ACC112 (cell line): ENCODE measurements around the gene SPOCK2.
"Not testable (repeated sequence)": the region's sequence is repeated elsewhere in the genome, so short reads cannot be mapped to it uniquely, and the experiment has no call there.

Experiments used
- H2AFZ ChIP-seq: fragments of 200-600 bp; sonication (generic); one replicate; pipeline ENCODE4 v1.6.0; 2017; ENCODE audit warnings: antibody characterized with exemption, low read length; ENCODE audit not compliant: unreplicated experiment
- H3K27ac ChIP-seq: fragments of 200-600 bp; sonication (generic); 2 replicates; pipeline ENCODE4 v1.5.1; 2014; ENCODE audit warnings: low read depth, mild to moderate bottlenecking, antibody characterized with exemption, low read length, moderate library complexity
- H3K27me3 ChIP-seq: fragments of 200-600 bp; sonication (generic); 2 replicates; pipeline ENCODE4 v1.6.1; 2014; ENCODE audit warnings: mild to moderate bottlenecking, antibody characterized with exemption, low read length, moderate library complexity, mixed read lengths; ENCODE audit not compliant: insufficient read depth
- H3K36me3 ChIP-seq: fragments of 200-600 bp; sonication (generic); 2 replicates; pipeline ENCODE4 v1.6.1; 2016; ENCODE audit warnings: mild to moderate bottlenecking, antibody characterized with exemption, low read length, moderate library complexity, mixed read lengths; ENCODE audit not compliant: insufficient read depth
- H3K4me1 ChIP-seq: fragments of 200-600 bp; sonication (generic); one replicate; pipeline ENCODE4 v1.6.1; 2016; ENCODE audit warnings: low read length, mixed read lengths; ENCODE audit not compliant: insufficient read depth, unreplicated experiment, control insufficient read depth
- H3K4me3 ChIP-seq: fragments of 200-600 bp; sonication (generic); 2 replicates; pipeline ENCODE4 v1.5.1; 2014; ENCODE audit warnings: mild to moderate bottlenecking, low read depth, low read length
- H3K79me2 ChIP-seq: fragments of 200-600 bp; sonication (generic); one replicate; pipeline ENCODE4 v1.6.0; 2016; ENCODE audit warnings: low read length; ENCODE audit not compliant: control insufficient read depth, unreplicated experiment, insufficient read depth

The SPOCK2 gene

GRCh38 chr10:72108004-72108370 is 19.6 kb upstream of the SPOCK2 start:
- H3K79me2 ChIP-seq, H3K27me3 ChIP-seq, H3K4me3 ChIP-seq, H3K36me3 ChIP-seq, H3K27ac ChIP-seq, H2AFZ ChIP-seq: not testable (repeated sequence)
- peaks cover 13% of the 10 kb centered on the region for H3K4me1 ChIP-seq

DNA sequence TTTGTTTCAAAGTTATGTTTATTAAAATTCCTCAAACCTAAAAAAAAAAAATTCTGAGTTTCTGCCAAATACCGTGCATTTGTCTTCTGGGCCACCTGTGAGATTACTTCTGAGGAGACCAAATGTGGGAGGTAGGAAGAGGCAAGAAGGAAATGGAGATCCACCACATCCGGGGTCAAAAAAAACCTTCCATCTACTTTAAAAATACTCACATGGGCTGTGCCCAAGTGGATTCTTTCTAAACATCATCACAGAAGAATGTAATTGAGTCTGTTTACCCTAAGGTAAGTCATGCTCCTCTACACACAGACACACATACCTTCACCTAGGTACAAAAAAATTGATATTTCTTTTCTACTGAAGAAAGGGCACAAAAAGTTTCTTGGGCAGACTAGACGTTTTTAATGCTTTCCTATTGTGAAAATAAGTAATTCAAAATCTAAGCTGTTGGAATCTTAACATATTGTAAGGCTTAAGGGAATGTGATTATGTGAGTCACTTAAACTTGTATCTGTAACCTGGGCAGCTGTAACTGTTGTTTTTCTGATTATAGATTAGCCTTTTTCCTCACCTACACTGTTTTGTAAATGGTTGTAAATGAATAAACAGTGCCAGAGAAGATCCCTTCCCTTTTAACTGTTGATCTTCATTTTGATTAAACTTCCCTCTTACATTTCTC is 19.1 kb upstream of the SPOCK2 start:
- Histone ChIP-seq H2AFZ (no peak overlapping the region), H3K27ac (no peak overlapping the region)

DNA sequence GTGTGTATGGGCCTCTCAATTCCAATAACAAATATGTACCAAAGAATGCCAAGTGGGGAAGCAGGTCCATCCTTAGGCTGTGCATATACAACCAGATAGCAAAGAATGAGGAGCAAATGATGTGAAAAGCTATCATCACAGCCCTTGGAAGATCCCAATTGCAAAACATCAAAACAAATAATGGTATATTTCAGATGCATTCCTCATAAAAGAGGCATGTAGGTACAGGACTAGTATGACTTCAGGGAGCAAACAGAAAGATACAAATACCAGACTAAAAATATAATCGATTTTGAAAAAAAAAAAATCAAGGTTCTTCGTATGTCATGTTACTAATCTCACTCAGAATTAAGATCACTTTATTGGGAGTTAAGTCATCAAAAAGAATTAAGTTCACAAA is 18.5 kb upstream of the SPOCK2 start:
- Histone ChIP-seq H2AFZ (no peak overlapping the region), H3K36me3 (peaks cover 4% of the 10 kb centered on the region; the same call in 1 of the 2 replicates), H3K4me1 (peaks cover 13% of the 10 kb centered on the region), H3K27ac (no peak overlapping the region), H3K79me2 (no peaks in the 10 kb centered on the region), H3K27me3 (no peaks in the 10 kb centered on the region), H3K4me3 (no peak overlapping the region)

More for the DNA sequence above, 19.1 kb upstream of the SPOCK2 start:
- Histone ChIP-seq H3K27me3 (no peaks in the 10 kb centered on the region), H3K36me3 (no peaks in the 10 kb centered on the region), H3K4me1 (peaks cover 13% of the 10 kb centered on the region), H3K4me3 (no peak overlapping the region), H3K79me2 (no peaks in the 10 kb centered on the region)

DNA sequence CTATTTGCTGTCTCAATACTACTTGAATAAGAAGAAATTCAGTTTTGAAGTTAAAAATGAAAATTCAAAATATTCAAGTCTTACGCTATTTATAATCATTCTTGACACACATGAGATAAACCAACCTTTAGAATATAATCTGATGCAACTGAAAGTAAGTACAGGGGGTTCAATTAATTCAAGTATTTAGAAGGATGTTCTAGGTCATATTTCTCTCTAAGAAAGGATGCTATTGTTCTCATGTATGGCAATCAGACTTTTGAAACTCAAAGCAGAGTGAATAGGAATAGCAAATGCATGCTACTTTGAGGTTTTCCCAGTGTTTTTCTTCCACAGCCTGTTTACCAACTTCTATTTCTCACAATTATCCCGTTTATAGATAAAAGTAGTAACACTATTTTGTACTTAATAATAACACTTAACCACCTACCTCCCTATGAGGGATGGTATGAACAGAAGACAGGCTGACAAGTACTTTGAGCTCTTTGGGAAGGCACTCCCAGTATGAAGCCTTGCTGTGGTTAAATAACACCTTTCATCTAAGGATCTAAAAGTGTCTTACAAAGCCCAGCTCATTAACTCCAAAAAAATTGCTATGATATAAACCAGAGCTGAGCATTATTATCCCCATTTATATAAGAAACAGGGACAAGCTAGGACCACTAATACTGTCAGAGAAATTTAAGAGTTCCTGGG is 18.0 kb upstream of the SPOCK2 start:
- Histone ChIP-seq H3K27me3 (no peaks in the 10 kb centered on the region), H2AFZ (no peak overlapping the region), H3K36me3 (peaks cover 4% of the 10 kb centered on the region; the same call in 1 of the 2 replicates), H3K79me2 (no peaks in the 10 kb centered on the region), H3K4me3 (no peak overlapping the region), H3K27ac (no peak overlapping the region), H3K4me1 (peaks cover 13% of the 10 kb centered on the region)

GRCh38 chr10:72105710-72106109 is 17.4 kb upstream of the SPOCK2 start:
- Histone ChIP-seq H3K27ac (no peak overlapping the region), H3K27me3 (no peaks in the 10 kb centered on the region), H3K4me3 (no peak overlapping the region), H3K79me2 (no peaks in the 10 kb centered on the region), H3K36me3 (peaks cover 4% of the 10 kb centered on the region; the same call in 1 of the 2 replicates), H3K4me1 (peaks cover 13% of the 10 kb centered on the region), H2AFZ (no peak overlapping the region)

DNA sequence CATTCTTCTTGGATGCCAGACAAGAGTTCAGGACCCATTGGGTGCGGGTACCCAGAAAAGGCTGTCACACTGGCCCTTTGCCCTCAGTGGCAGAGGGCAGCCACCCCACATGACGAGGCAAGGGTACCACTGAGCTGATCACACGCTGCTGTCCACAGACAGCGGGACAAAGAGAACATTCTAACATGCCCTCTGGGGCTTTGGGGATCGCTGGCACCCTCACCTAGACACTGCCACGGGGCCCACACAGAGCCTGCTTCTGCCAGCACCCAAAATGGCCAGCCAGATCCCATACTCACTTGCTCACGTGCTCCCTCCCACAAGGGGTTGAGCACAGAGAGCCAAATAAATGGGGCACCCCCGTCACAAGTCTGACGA is 16.7 kb upstream of the SPOCK2 start:
- Histone ChIP-seq H3K79me2 (no peaks in the 10 kb centered on the region), H3K4me1 (peaks cover 13% of the 10 kb centered on the region), H3K4me3 (no peak overlapping the region), H3K36me3 (peaks cover 4% of the 10 kb centered on the region; the same call in 1 of the 2 replicates), H3K27me3 (no peaks in the 10 kb centered on the region), H2AFZ (no peak overlapping the region), H3K27ac (no peak overlapping the region)

DNA sequence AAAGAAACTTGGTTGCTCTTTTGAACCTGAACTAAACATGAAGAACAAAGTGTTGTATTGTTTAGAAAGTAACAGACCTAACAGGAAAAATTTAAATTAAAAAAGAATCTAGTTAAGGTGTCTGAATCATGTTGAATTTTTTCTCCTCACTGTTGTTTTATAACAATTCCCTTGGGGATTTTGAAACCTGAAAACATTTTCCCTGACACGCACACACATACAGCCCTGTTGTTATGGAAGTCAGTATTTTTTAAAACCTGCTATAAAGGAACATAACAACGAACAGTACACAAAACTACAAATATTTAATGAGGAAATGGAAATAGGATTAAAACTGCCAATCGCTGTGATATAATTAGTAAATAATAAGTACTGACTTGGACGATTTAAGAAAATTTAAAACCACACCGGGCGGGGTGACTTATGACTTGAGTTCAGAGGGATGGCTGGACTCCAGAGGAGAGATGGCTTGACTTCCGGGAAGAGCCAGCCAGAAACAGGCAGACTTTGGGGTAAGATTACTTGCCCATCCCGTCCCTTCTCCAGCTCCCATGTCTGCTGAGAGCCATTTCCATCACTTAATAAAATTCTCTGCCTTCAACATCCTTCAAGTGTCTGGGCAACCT is 16.2 kb upstream of the SPOCK2 start:
- peaks cover 4% of the 10 kb centered on the region; the same call in 1 of the 2 replicates for H3K36me3 ChIP-seq
- peaks cover 13% of the 10 kb centered on the region for H3K4me1 ChIP-seq
- no peaks in the 10 kb centered on the region for H3K27me3 ChIP-seq
- H3K27ac ChIP-seq, result peak overlapping the region; percentile 33; the same call in 1 of the 2 replicates
- H3K4me3 ChIP-seq, result no peak overlapping the region
- no peak overlapping the region for H2AFZ ChIP-seq
- H3K79me2 ChIP-seq, result no peaks in the 10 kb centered on the region

GRCh38 chr10:72099600-72099921 is 11.2 kb upstream of the SPOCK2 start:
- peaks cover 37% of the 10 kb centered on the region for H3K4me1 ChIP-seq
- H3K36me3 ChIP-seq, result peaks cover 4% of the 10 kb centered on the region; the same call in 1 of the 2 replicates
- no peaks in the 10 kb centered on the region for H3K79me2 ChIP-seq
- H2AFZ ChIP-seq, result no peak overlapping the region
- H3K27me3 ChIP-seq, result no peaks in the 10 kb centered on the region
- H3K4me3 ChIP-seq, result no peak overlapping the region
- H3K27ac ChIP-seq, result no peak overlapping the region

- Histone ChIP-seq H3K27me3 (no peaks in the 10 kb centered on the region), H3K4me1 (peaks cover 35% of the 10 kb centered on the region), H3K4me3 (no peak overlapping the region), H3K79me2 (no peaks in the 10 kb centered on the region), H3K36me3 (peaks cover 4% of the 10 kb centered on the region; the same call in 1 of the 2 replicates), H2AFZ (no peak overlapping the region), H3K27ac (peak overlapping the region; percentile 78; the same call in 1 of the 2 replicates)
Observed at GRCh38 chr10:72098836-72099599, 10.7 kb upstream of the SPOCK2 start.

DNA sequence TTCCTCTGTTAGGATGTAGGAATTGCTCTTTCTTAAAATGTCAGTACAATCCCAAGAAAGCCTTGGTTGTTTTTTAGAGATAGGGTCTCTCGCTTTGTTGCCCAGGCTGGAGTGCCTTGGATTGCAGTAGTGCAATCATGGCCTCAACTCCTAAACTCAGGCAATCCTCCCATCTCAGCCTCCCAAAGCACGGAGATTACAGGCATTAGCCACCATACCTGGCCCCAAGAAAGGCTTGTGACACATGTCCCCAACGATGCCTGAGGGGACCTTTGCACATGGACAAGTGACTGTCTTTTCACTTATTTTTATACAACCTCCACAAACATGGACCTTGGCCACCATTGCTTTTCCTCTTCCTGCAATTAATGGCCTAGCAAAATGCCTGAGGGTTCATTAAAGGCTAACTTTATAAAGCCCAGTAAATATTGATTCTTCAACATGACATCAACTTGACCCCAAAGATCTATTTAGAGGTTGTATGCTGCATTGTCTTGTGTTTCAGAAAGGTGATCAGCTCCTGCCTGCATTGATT is 10.0 kb upstream of the SPOCK2 start:
- Histone ChIP-seq H3K36me3 (peaks cover 4% of the 10 kb centered on the region; the same call in 1 of the 2 replicates), H3K4me3 (no peak overlapping the region), H3K27me3 (no peaks in the 10 kb centered on the region), H3K27ac (peak overlapping the region; percentile 78), H3K79me2 (no peaks in the 10 kb centered on the region), H3K4me1 (peaks cover 35% of the 10 kb centered on the region), H2AFZ (no peak overlapping the region)
